ENCODE results near the gene IARS1.

IARS1 gene

DNA sequence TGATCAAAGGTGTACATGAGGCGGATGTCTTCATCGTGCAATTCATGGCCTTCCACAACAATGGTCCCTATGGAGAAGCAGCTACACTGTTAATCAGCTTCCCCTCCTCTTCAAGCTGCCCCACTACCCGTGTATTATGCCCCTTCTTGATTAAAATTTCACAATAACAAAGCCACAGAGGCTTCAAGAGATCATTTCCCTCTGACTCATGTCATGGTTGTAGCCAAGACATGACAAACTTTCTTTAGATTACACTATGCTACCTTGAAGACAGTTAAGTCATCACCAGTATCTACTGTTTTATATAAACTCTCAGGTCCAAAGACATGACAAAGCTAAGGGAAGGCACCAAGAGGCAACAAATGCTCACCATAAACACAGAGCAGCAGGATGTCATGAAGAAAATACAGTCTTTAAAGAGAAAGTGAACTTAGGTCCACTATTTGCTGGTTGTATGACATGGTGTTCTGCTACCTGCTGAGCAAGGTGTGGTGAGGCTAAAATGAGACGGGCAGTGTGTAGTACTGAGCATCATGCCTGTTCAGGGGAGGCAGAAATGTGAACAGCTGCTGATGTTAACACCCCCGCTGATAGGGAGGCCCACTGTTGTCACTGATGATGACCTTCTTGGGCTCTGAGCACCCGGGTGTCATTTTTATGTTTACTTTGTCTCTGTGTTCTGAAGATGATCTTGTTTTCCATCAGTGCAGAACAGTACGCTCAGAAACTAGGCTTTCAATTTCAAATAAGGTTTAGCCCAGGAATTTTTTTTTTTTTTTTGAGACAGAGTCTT lies 48.3 kb downstream of the IARS1 start:
- DNase-seq (ENCODE audit: low read depth in 2 of 2), result no peak
